HepG2 (cell line): ENCODE data around the gene IL6R. TPM values are rescaled to one million over a fixed set of nuclear protein-coding genes. Genes with fewer than 3 reads are reported as not detected.

Experiments
- ATAC-seq: fragments of 200-7000 bp; cut with Tn5 transposase; 3 replicates; pipeline ENCODE4 v1.9.1; 2020; ENCODE audit warnings: mild to moderate bottlenecking, moderate library complexity
- BruUV-seq: library from RNA; stranded (reverse); fragments of 400-500 nt; replicated peaks from 2 replicates; lab custom pipeline; 2021; lab: Mats Ljungman, UMichigan
- CTCF ChIA-PET: fragments of 300-600 bp; formaldehyde crosslinking; extraction: SDS; loops from one replicate; lab custom pipeline; 2021; ENCODE audit warnings: low total read pairs, inconsistent platforms, low intra/inter-chr PET ratio; lab: Yijun Ruan, JAX
- POLR2A ChIA-PET: fragments of 350-600 bp; sonication (Branson Sonifier 250); formaldehyde crosslinking; loops from one replicate; lab custom pipeline; 2020; ENCODE audit warnings: antibody characterized with exemption, inconsistent platforms; lab: Yijun Ruan, JAX
- DNase-seq: peaks from one replicate; pipeline ENCODE4 v3.0.0-alpha.2; 2015; ENCODE audit warnings: low spot score
- FAIRE-seq: peaks from 3 replicates; lab custom pipeline; 2011; peaks lifted over from hg19 to GRCh38; lab: Jason Lieb, UNC
- H2AFZ ChIP-seq: one replicate; pipeline ENCODE4 v1.6.1; 2011; ENCODE audit warnings: low read length, inconsistent platforms
- H3K27ac ChIP-seq: fragments of 300-600 bp; 3 replicates; pipeline ENCODE4 v1.8.0; 2011; ENCODE audit warnings: mixed run types, mild to moderate bottlenecking, mixed read lengths, low read length, inconsistent platforms; ENCODE audit not compliant: insufficient read depth; ENCODE audit errors: extremely low read length
- H3K27me3 ChIP-seq, 2 experiments: fragments of 200-600 bp in 1 of 2; 2 replicates in 1 of 2; 3 replicates in 1 of 2; pipeline versions ENCODE4 v1.6.0 to v1.8.0; 2011; ENCODE audit warnings: low read length in 2 of 2, mild to moderate bottlenecking in 2 of 2, moderate library complexity in 2 of 2, inconsistent platforms in 1 of 2; ENCODE audit not compliant: insufficient read depth in 2 of 2, control insufficient read depth in 1 of 2
- H3K36me3 ChIP-seq, 2 experiments: fragments of 200-600 bp in 1 of 2; replicated peaks in 1 of 2; 2 replicates in 1 of 2; 3 replicates in 1 of 2; pipeline versions ENCODE4 v1.5.1 to v1.8.0; 2011; ENCODE audit warnings: low read length in 2 of 2, inconsistent platforms in 1 of 2; ENCODE audit not compliant: insufficient read depth in 2 of 2, control insufficient read depth in 1 of 2
- H3K4me1 ChIP-seq: 2 replicates; pipeline ENCODE4 v1.5.1; 2012; ENCODE audit warnings: low read length, inconsistent platforms; ENCODE audit not compliant: insufficient read depth
- H3K4me2 ChIP-seq: 2 replicates; pipeline ENCODE4 v1.6.0; 2011; ENCODE audit warnings: low read depth, low read length, inconsistent platforms
- H3K4me3 ChIP-seq, 3 experiments: fragments of 200-600 bp in 1 of 3; sonication (generic), shearing (Covaris generic) in 1 of 3; replicated peaks in 1 of 3; 2 replicates each; pipeline ENCODE4 v1.5.1; 2011 to 2016; ENCODE audit warnings: low read length in 3 of 3, inconsistent platforms in 2 of 3, low read depth in 2 of 3, mild to moderate bottlenecking in 2 of 3, control low read depth in 1 of 3, mixed read lengths in 1 of 3; ENCODE audit not compliant: insufficient read depth in 1 of 3
- H3K79me2 ChIP-seq: one replicate; pipeline ENCODE4 v1.6.1; 2011; ENCODE audit warnings: low read length, inconsistent platforms; ENCODE audit not compliant: insufficient read depth
- H3K9ac ChIP-seq: 2 replicates; pipeline ENCODE4 v1.6.0; 2011; ENCODE audit warnings: mild to moderate bottlenecking, low read depth, low read length, inconsistent platforms; ENCODE audit not compliant: insufficient read depth
- H3K9me3 ChIP-seq: 2 replicates; pipeline ENCODE4 v1.5.1; 2012; ENCODE audit warnings: mild to moderate bottlenecking, low read length
- H4K20me1 ChIP-seq: 2 replicates; pipeline ENCODE4 v1.6.0; 2011; ENCODE audit warnings: inconsistent platforms, mild to moderate bottlenecking, low read length, moderate library complexity; ENCODE audit not compliant: insufficient read depth
- ATF7 ChIP-seq, 2 experiments: fragments of 450-650 bp in 1 of 2; sonication (generic) in 1 of 2; formaldehyde crosslinking in 1 of 2; IDR thresholded peaks; 2 replicates each; pipeline versions ENCODE4 v1.4.0 to v1.6.1; 2016 to 2020; ENCODE audit warnings: antibody characterized with exemption in 1 of 2, mild to moderate bottlenecking in 1 of 2, missing genetic modification reagents in 1 of 2
- GABPA ChIP-seq, 2 experiments: IDR thresholded peaks; 2 replicates each; pipeline ENCODE4 v1.6.1; 2011 to 2016; ENCODE audit warnings: low read depth in 2 of 2, low read length in 1 of 2, missing biosample characterization in 1 of 2, missing genetic modification characterization in 1 of 2
- GABPB1 ChIP-seq: IDR thresholded peaks from 2 replicates; pipeline ENCODE4 v1.6.1; 2016; ENCODE audit warnings: mild to moderate bottlenecking, missing genetic modification reagents, moderate library complexity, missing compliant biosample characterization
- ZFYVE20 ChIP-seq: sonication (generic); formaldehyde crosslinking; IDR thresholded peaks from 2 replicates; pipeline ENCODE4 v1.8.0; 2023; ENCODE audit warnings: low read depth, mild to moderate bottlenecking, moderate library complexity, missing genetic modification reagents, borderline replicate concordance
- ZNF354B ChIP-seq: sonication (generic); formaldehyde crosslinking; IDR thresholded peaks from 2 replicates; pipeline ENCODE4 v1.8.0; 2022; ENCODE audit warnings: mild to moderate bottlenecking, missing genetic modification reagents
- WGBS: methylation state at CpG from one replicate; pipeline ENCODE4 v1.1.6; 2017; ENCODE audit warnings: low lambda C conversion rate; 5-methylcytosine and 5-hydroxymethylcytosine counted together
- in situ Hi-C: cut with HindIII; loops from 2 replicates; pipeline ENCODE4 v1.10.0; 2017; ENCODE audit warnings: low pct_unique_long_range_greater_than_20kb; ENCODE audit not compliant: extremely low pct_ligation_motif_present
- intact Hi-C: fragments of 100-400 bp; cut with micrococcal nuclease; formaldehyde crosslinking; loops from one replicate; pipeline ENCODE4 v1.10.0; 2022; ENCODE audit not compliant: unreplicated experiment
- polyA plus RNA-seq, 8 experiments: library from polyadenylated mRNA; depleted of rRNA in 3 of 8; stranded (reverse) in 7 of 8; unstranded in 1 of 8; fragments of >200 nt; fragmentation: Illumina TruSeq in 4 of 8; extraction: Trizol in 4 of 8; gene quantifications; 2 replicates each; pipeline versions ENCODE4 v1.2.1 to v1.2.3, GENCODE V29; 2011 to 2016; ENCODE audit warnings: low read depth in 4 of 8, missing spikeins in 1 of 8, mixed read lengths in 1 of 8; ENCODE audit not compliant: insufficient read depth in 1 of 8
- total RNA-seq, 5 experiments: library from RNA; depleted of rRNA; stranded (reverse); fragments of >200 nt; fragmentation: Illumina TruSeq; extraction: Trizol; gene quantifications; 2 replicates each; pipeline ENCODE4 v1.2.3, GENCODE V29; 2016; ENCODE audit warnings: low read depth in 1 of 5

The IL6R gene
- total and polyA plus RNA-seq, 2 of the 13 experiments (the other 11 are each of a cell fraction or from before 2014, with no cell fraction given), result 5.0 to 24.5 TPM

DNA sequence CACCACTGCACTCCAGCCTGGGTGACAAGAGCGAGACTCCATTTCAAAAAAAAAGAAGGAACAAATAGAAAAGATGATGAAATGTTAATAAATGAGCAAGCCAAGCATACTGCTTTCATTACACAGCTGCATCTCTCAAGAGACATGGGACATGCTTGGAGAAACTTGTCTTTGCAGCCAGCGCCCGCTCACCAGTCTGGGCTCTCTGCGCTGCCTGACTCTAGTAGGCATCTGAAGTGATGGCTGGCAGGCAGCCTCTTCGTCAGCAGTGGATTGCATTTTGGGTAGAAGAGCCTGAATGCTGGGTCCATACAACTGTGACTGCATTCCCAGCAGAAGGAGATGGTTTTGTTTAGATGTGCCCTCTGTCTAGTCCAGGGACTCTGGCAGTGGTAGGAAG, 48.0 kb downstream of the IL6R start:
- Histone ChIP-seq H3K4me2 (no peak overlapping the region), H3K27me3 (no peaks in the 10 kb centered on the region), H3K4me3 (no peak overlapping the region), H4K20me1 (no peaks in the 10 kb centered on the region), H3K79me2 (no peaks in the 10 kb centered on the region), H3K36me3 (no peaks in the 10 kb centered on the region), H3K9me3 (no peaks in the 10 kb centered on the region), H3K9ac (no peak overlapping the region), H3K27ac (no peak overlapping the region), H3K4me1 (peaks cover 12% of the 10 kb centered on the region), H2AFZ (no peak overlapping the region)
- BruUV-seq, result no TSS peak
- in situ Hi-C loops, result no loop called here
- TF ChIP-seq ZFYVE20 (CRISPR knock-in tag), result no peak
- no peak for TF ChIP-seq GABPB1 (CRISPR knock-in tag)
- intact Hi-C loops, result no loop called here
- ATAC-seq, result no peak
- ChIA-PET POLR2A (no interaction called here), CTCF (no interaction called here)
- DNase-seq, result no peak
- 97% methylated on average over 5 of the region's 5 CpGs for WGBS
- no peak for FAIRE-seq

DNA sequence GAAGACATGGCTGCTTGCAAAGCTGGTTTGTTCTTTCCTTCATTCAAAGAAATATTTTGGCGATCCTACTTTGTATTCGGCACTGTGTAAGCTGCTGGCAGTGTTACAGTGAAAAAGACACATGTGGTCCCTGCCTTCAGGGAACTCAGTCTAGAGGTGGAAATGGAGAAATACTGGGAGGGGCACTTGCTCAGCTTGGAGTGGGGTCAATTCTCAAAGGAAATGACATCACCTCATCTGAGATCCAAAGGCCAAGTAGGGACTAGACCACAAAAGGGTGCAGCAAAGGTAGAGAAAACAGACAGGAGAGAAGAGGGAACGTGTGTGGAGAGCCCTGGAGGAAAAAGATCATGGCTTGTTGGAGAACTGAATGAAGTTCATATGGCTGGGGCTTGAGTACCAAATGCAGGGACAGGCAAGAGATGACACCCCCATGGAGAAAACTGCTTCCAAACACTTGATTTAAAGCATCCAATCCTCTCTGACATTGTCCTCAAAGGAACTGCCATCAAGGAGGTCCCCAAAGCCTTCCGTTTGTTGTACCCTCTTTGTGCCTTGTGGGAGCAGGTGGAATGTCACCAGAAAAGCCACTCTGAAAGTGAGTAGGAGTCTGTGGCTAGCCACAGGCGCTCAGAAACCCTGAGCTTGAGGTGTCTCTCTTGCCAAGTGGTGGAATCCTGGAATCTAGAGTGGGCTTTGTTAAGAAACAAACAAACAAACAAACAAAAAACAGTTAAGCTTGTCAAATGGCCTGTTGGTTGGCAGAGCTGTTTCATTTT, 48.6 kb downstream of the IL6R start:
- DNase-seq, result peak; percentile 37
- no peak for FAIRE-seq
- in situ Hi-C loops, result no loop called here

More for the DNA sequence above, 48.6 kb downstream of the IL6R start:
- Histone ChIP-seq H3K79me2 (no peaks in the 10 kb centered on the region), H3K27ac (no peak overlapping the region), H3K36me3 (no peaks in the 10 kb centered on the region), H3K4me1 (peaks cover 12% of the 10 kb centered on the region), H3K4me2 (0 out of 2 replicates have a peak overlapping the region, but pooled peaks have one; percentile 19), H3K9ac (no peak overlapping the region), H3K9me3 (no peaks in the 10 kb centered on the region), H2AFZ (no peak overlapping the region), H3K4me3 (no peak overlapping the region), H4K20me1 (no peaks in the 10 kb centered on the region), H3K27me3 (no peaks in the 10 kb centered on the region)
- no peak; the same call in 2 of the 3 replicates for ATAC-seq
- 73% methylated on average over 5 of the region's 5 CpGs for WGBS
- ChIA-PET CTCF (no interaction called here), POLR2A (interaction anchor here (1.1 kb wide), 1 partner anchor 69 kb away, joined by 3 read pairs; no protein-coding TSS in a partner anchor)
- BruUV-seq, result no TSS peak
- TF ChIP-seq ZNF354B (CRISPR knock-in tag), result no peak
- TF ChIP-seq ATF7 (IDR thresholded peaks at IDR 0.05), result peak; percentile 68
- no peak for TF ChIP-seq ATF7 (CRISPR knock-in tag; IDR thresholded peaks at IDR 0.05)
- TF ChIP-seq GABPA (IDR thresholded peaks at IDR 0.05; ENCODE audit: low read depth, low read length), result no peak
- TF ChIP-seq GABPA (CRISPR knock-in tag; IDR thresholded peaks at IDR 0.05; ENCODE audit: low read depth), result peak; percentile 53
- intact Hi-C loops, result no loop called here
